ENCODE results near the gene PSENEN. TPM values are rescaled to one million over a fixed set of nuclear protein-coding genes. Genes with fewer than 3 reads are reported as not detected.
A peak's percentile ranks its signal among the peaks of the same experiment; 100 is the strongest.

PSENEN gene
- total RNA-seq, 1 experiment from 2014 or later = 42.9 TPM

DNA sequence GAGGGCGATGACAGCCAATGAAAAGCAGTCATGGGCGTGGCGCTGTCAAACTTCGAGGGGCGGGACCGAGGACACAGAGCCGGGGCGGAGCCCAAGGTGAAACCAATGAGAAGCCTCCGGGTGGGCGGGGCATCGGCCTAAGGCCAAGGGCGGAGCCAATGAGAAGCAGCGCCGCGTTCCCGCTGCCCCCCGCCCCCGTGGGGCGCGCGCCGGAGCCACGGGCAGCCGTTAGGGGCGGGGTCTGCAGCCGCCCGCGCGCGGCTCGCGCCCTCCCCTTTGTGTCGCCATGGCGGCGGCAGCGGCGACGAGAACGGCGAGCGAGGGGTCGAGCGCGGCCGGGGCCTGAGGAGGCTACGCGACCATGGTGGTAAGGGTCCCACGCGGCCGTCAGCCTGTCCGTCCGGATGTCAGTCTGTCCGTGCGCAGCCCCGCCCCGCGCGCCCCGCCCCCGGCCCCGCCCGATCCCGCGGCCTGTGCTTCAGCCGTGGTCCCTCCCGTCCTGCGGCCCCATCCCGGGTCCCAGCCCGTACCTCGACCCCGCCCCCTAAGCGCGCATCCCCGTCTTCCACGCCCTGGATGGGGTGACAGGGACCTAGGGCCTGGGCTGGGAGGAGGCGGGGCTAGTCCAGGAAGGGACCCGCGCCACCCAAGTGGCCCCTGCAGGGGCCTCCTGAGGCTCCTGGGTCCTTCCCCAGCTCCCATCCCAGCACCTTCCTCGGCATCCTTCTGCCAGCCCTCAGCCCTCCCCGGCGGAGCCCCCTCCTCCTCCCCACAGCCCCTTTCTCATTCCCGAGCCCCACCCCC is 30.0 kb downstream of the PSENEN start, which contains the start of gene ARHGAP33:
TSS of gene ARHGAP33 (plus strand) at position 267 of the 804 bp plus-strand sequence. CDS start at position 362, 95 bp downstream.
- Histone ChIP-seq H3K79me2 (ENCODE audit: low read length) (no peaks in the 10 kb centered on the region), H3K4me3 (ENCODE audit: low read length) (peak within 1 kb of the TSS; percentile 66), H3K9me3 (ENCODE audit: low read length) (no peaks in the 10 kb centered on the region), H3K4me1 (ENCODE audit: insufficient read depth, low read length) (peaks cover 7% of the 10 kb centered on the region), H2AFZ (ENCODE audit: low read length) (peak within 1 kb of the TSS; percentile 65), H3F3A (ENCODE audit: low read length, unreplicated experiment) (no peaks in the 10 kb centered on the region), H3K27ac (ENCODE audit: low read length) (no peak within 1 kb of the TSS), H3K9ac (ENCODE audit: low read length) (peak within 1 kb of the TSS; percentile 17; the same call in 1 of the 2 replicates), H3K27me3 (ENCODE audit: low read length) (no peaks in the 10 kb centered on the region), H4K20me1 (ENCODE audit: low read length) (no peaks in the 10 kb centered on the region), H3K9me2 (replicated peaks; ENCODE audit: low read length) (no peaks in the 10 kb centered on the region), H3K4me2 (ENCODE audit: low read length) (peak within 1 kb of the TSS; percentile 98), H3K36me3 (ENCODE audit: low read depth, low read length) (no peaks in the 10 kb centered on the region)
- ChIA-PET POLR2A (ENCODE audit: unreplicated experiment) (interaction anchor here (0.5 to 0.6 kb wide), 2 partner anchors 35 to 832 kb away, joined by 3 to 4 read pairs; no protein-coding TSS in a partner anchor), CTCF (no interaction called here)
- TF ChIP-seq EZH2phosphoT487 (IDR thresholded peaks at IDR 0.05; ENCODE audit: borderline replicate concordance, low read length) (no peak), EZH2 (IDR thresholded peaks at IDR 0.05; ENCODE audit: low read length, unreplicated experiment) (no peak)
- intact Hi-C loops (cut with micrococcal nuclease) = loop anchor here (2.0 kb wide), 1 partner anchor 35 kb away; no protein-coding TSS in a partner anchor
- BruUV-seq (replicated peaks) = no TSS peak
- DNase-seq (peak; percentile 97), ATAC-seq (peak; percentile 93)

- ATAC-seq (no peak), DNase-seq (no peak)
- intact Hi-C loops (cut with micrococcal nuclease) = no loop called here
- Histone ChIP-seq H3K27ac (ENCODE audit: low read length) (no peak overlapping the region), H3K4me2 (ENCODE audit: low read length) (peak overlapping the region; percentile 98), H2AFZ (ENCODE audit: low read length) (no peak overlapping the region), H3K27me3 (ENCODE audit: low read length) (no peaks in the 10 kb centered on the region), H3K36me3 (ENCODE audit: low read depth, low read length) (no peaks in the 10 kb centered on the region), H3K9ac (ENCODE audit: low read length) (0 out of 2 replicates have a peak overlapping the region, but pooled peaks have one; percentile 17), H3K79me2 (ENCODE audit: low read length) (no peaks in the 10 kb centered on the region), H3K4me3 (ENCODE audit: low read length) (peak overlapping the region; percentile 66), H3K9me2 (replicated peaks; ENCODE audit: low read length) (no peaks in the 10 kb centered on the region), H3K9me3 (ENCODE audit: low read length) (no peaks in the 10 kb centered on the region), H3K4me1 (ENCODE audit: insufficient read depth, low read length) (peaks cover 7% of the 10 kb centered on the region), H4K20me1 (ENCODE audit: low read length) (no peaks in the 10 kb centered on the region), H3F3A (ENCODE audit: low read length, unreplicated experiment) (no peaks in the 10 kb centered on the region)
- CTCF ChIA-PET = no interaction called here
- no TSS peak for BruUV-seq (replicated peaks)
- TF ChIP-seq, protein P1, sequence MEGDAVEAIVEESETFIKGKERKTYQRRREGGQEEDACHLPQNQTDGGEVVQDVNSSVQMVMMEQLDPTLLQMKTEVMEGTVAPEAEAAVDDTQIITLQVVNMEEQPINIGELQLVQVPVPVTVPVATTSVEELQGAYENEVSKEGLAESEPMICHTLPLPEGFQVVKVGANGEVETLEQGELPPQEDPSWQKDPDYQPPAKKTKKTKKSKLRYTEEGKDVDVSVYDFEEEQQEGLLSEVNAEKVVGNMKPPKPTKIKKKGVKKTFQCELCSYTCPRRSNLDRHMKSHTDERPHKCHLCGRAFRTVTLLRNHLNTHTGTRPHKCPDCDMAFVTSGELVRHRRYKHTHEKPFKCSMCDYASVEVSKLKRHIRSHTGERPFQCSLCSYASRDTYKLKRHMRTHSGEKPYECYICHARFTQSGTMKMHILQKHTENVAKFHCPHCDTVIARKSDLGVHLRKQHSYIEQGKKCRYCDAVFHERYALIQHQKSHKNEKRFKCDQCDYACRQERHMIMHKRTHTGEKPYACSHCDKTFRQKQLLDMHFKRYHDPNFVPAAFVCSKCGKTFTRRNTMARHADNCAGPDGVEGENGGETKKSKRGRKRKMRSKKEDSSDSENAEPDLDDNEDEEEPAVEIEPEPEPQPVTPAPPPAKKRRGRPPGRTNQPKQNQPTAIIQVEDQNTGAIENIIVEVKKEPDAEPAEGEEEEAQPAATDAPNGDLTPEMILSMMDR (conservative IDR thresholded peaks at IDR 0.05; ENCODE audit: low read depth, low read length) = no peak
- TF ChIP-seq EZH2 (IDR thresholded peaks at IDR 0.05; ENCODE audit: low read length, unreplicated experiment) = no peak
- TF ChIP-seq EZH2phosphoT487 (IDR thresholded peaks at IDR 0.05; ENCODE audit: borderline replicate concordance, low read length) = no peak
- POLR2A ChIA-PET (ENCODE audit: unreplicated experiment) = interaction anchor here (0.6 kb wide), 1 partner anchor 36 kb away, joined by 3 read pairs; no protein-coding TSS in a partner anchor
These were observed 30.8 kb downstream of the PSENEN start for GRCh38 chr19:35776102-35776788.

DNA sequence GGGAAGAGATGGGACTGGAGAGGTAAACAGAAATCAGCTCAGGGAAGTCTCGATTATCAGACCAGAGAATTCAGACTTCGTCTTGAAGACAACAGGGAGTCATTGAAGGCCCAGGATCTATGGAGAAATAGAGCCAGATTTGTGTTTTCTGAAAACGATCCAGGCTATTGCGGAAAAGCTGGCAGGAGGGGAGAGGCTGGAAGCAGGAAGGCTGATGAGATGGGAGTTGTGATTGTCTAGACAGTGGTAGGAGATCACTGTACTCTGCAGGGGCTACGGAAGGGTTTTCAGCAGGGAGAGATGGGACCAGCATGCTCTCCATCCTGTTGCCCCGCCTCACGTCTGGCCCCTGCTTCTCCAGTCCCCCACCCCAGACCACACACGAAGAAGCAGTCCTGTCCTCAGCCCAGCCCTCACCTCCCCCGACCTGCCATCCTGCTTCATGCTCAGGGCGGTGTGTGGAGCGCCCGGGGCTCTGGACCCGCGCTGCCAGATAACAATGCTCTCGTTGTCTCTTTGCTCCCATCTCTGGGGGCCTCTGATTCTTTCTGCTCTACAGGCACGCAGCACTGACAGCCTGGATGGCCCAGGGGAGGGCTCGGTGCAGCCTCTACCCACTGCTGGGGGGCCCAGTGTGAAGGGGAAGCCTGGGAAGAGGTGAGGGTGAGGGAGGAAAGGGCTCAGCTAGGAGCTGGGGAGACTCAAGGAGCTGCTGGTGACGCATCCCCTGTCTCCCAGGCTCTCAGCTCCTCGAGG is 31.8 kb downstream of the PSENEN start:
- no peak for DNase-seq
- ChIA-PET POLR2A (ENCODE audit: unreplicated experiment) (interaction anchor here (0.6 kb wide), 1 partner anchor 32 kb away, joined by 7 read pairs; the partner anchor contains the start of genes PSENEN and U2AF1L4), CTCF (no interaction called here)
- H3F3A ChIP-seq (ENCODE audit: low read length, unreplicated experiment) = no peaks in the 10 kb centered on the region
- H3K27me3 ChIP-seq (ENCODE audit: low read length) = no peaks in the 10 kb centered on the region
- no TSS peak for BruUV-seq (replicated peaks)
- H3K4me3 ChIP-seq (ENCODE audit: low read length) = no peak overlapping the region
- H3K4me2 ChIP-seq (ENCODE audit: low read length) = no peak overlapping the region
- no peak for TF ChIP-seq EZH2phosphoT487 (IDR thresholded peaks at IDR 0.05; ENCODE audit: borderline replicate concordance, low read length)
- TF ChIP-seq, protein P1 (conservative IDR thresholded peaks at IDR 0.05; ENCODE audit: low read depth, low read length) = no peak
- no peak for TF ChIP-seq EZH2 (IDR thresholded peaks at IDR 0.05; ENCODE audit: low read length, unreplicated experiment)
- no peaks in the 10 kb centered on the region for H3K36me3 ChIP-seq (ENCODE audit: low read depth, low read length)
- no peaks in the 10 kb centered on the region for H3K79me2 ChIP-seq (ENCODE audit: low read length)
- H3K27ac ChIP-seq (ENCODE audit: low read length) = no peak overlapping the region
- no peaks in the 10 kb centered on the region for H4K20me1 ChIP-seq (ENCODE audit: low read length)
- no peak overlapping the region for H3K9ac ChIP-seq (ENCODE audit: low read length)
- no peaks in the 10 kb centered on the region for H3K9me3 ChIP-seq (ENCODE audit: low read length)
- H2AFZ ChIP-seq (ENCODE audit: low read length) = no peak overlapping the region
- no peak for ATAC-seq
- H3K4me1 ChIP-seq (ENCODE audit: insufficient read depth, low read length) = peaks cover 7% of the 10 kb centered on the region
- intact Hi-C loops (cut with micrococcal nuclease) = no loop called here
- H3K9me2 ChIP-seq (replicated peaks; ENCODE audit: low read length) = no peaks in the 10 kb centered on the region
